HG02870 (cell line): ENCODE results near the gene CEACAM4.
"Not testable (repeated sequence)": the region's sequence is repeated elsewhere in the genome, so short reads cannot be mapped to it uniquely, and the experiment has no call there.

ENCODE experiments used
- ATAC-seq: cut with Tn5 transposase; IDR thresholded peaks from one replicate; pipeline ENCODE4 v1.9.1; 2021; ENCODE audit warnings: mild to moderate bottlenecking, moderate library complexity; ENCODE audit not compliant: unreplicated experiment

Gene CEACAM4

GRCh38 chr19:41626877-41627276 lies at the start of gene CEACAM4:
Gene CEACAM4, minus strand, starts transcription at chr19:41627074. Its CDS starts 111 bp downstream, at chr19:41626963.
- ATAC-seq, result no peak

- no peak for ATAC-seq
Measured at GRCh38 chr19:41671486-41671885, 44.6 kb upstream of the CEACAM4 start.

GRCh38 chr19:41670755-41671154 lies 43.9 kb upstream of the CEACAM4 start:
- ATAC-seq, result no peak

- ATAC-seq, result no peak
Measured at GRCh38 chr19:41668315-41668714, 41.4 kb upstream of the CEACAM4 start.

GRCh38 chr19:41666075-41666474 lies 39.2 kb upstream of the CEACAM4 start:
- no peak for ATAC-seq

GRCh38 chr19:41657157-41657556 lies 30.3 kb upstream of the CEACAM4 start:
- ATAC-seq, result no peak

- not testable (repeated sequence) for ATAC-seq
Measured at GRCh38 chr19:41656756-41657155, 29.9 kb upstream of the CEACAM4 start.

- ATAC-seq, result no peak
Measured at GRCh38 chr19:41652250-41652649, 25.4 kb upstream of the CEACAM4 start.

- ATAC-seq, result no peak
Measured at GRCh38 chr19:41649827-41650226, 23.0 kb upstream of the CEACAM4 start.

- ATAC-seq, result no peak
Measured at GRCh38 chr19:41646589-41647204, 19.8 kb upstream of the CEACAM4 start.

GRCh38 chr19:41641879-41642485 lies 15.1 kb upstream of the CEACAM4 start:
- no peak for ATAC-seq

- ATAC-seq, result no peak
Measured at GRCh38 chr19:41638641-41639081, 11.8 kb upstream of the CEACAM4 start.

- ATAC-seq, result no peak
Measured at GRCh38 chr19:41637484-41637883, 10.6 kb upstream of the CEACAM4 start.

- ATAC-seq, result no peak
Measured at GRCh38 chr19:41627966-41628675, 1.2 kb upstream of the CEACAM4 start.

GRCh38 chr19:41626278-41626677 lies 596 bp downstream of the CEACAM4 start:
- ATAC-seq, result no peak

GRCh38 chr19:41624937-41625336 lies 1.9 kb downstream of the CEACAM4 start:
- ATAC-seq, result no peak

GRCh38 chr19:41624515-41624914 lies 2.4 kb downstream of the CEACAM4 start:
- no peak for ATAC-seq

GRCh38 chr19:41623360-41623759 lies 3.5 kb downstream of the CEACAM4 start:
- ATAC-seq, result no peak

- ATAC-seq, result no peak
Measured at GRCh38 chr19:41621654-41622053, 5.2 kb downstream of the CEACAM4 start.

- ATAC-seq, result no peak
Measured at GRCh38 chr19:41621226-41621625, 5.6 kb downstream of the CEACAM4 start.

- ATAC-seq, result no peak
Measured at GRCh38 chr19:41620171-41620570, 6.7 kb downstream of the CEACAM4 start.

- ATAC-seq, result no peak
Measured at GRCh38 chr19:41619018-41619556, 7.8 kb downstream of the CEACAM4 start.
